ENCODE measurements around the gene CEP131. TPM values are rescaled to one million over a fixed set of nuclear protein-coding genes. Genes with fewer than 3 reads are reported as not detected.

The CEP131 gene
- total and polyA plus RNA-seq, 2 of the 4 experiments (the other 2 are of a cell fraction), result 4.8 to 9.6 TPM

- Histone ChIP-seq H2AK5ac (ENCODE audit: low read depth, low read length) (no peak overlapping the region), H4K5ac (ENCODE audit: low read depth, low read length) (no peak overlapping the region), H4K20me1 (ENCODE audit: insufficient read depth, low read length) (no peaks in the 10 kb centered on the region), H3K9ac (ENCODE audit: low read depth, low read length) (no peak overlapping the region), H3K27me3 (ENCODE audit: control insufficient read depth, insufficient read depth, low read length) (peaks cover 7% of the 10 kb centered on the region), H3K4me2 (ENCODE audit: low read depth, low read length) (no peak overlapping the region), H4K8ac (ENCODE audit: low read depth in 2 of 2, low read length in 2 of 2) (no peak overlapping the region), H3K79me1 (ENCODE audit: low read depth in 1 of 2, low read length in 2 of 2) (no peaks in the 10 kb centered on the region), H2BK20ac (ENCODE audit: low read depth, low read length) (no peak overlapping the region), H4K91ac (ENCODE audit: insufficient read depth, low read depth, low read length) (no peak overlapping the region), H3K9me1 (ENCODE audit: insufficient read depth, low read length) (peaks cover 3% of the 10 kb centered on the region; the same call in 1 of the 2 replicates), H3K9me3 (ENCODE audit: control insufficient read depth, insufficient read depth, low read length) (no peaks in the 10 kb centered on the region), H2BK15ac (ENCODE audit: low read depth, low read length) (no peak overlapping the region), H3K4me1 (ENCODE audit: control insufficient read depth, insufficient read depth, low read length) (no peaks in the 10 kb centered on the region), H2AK9ac (replicated peaks; ENCODE audit: low read depth, low read length, poor library complexity) (no peak overlapping the region), H3K27ac (ENCODE audit: insufficient read depth, low read length) (no peak overlapping the region), H3K14ac (replicated peaks; ENCODE audit: low read depth, low read length) (no peak overlapping the region), H3K4me3 (ENCODE audit: insufficient read depth, low read depth, low read length) (no peak overlapping the region), H2AFZ (replicated peaks; ENCODE audit: low read length, poor library complexity) (peak overlapping the region; percentile 94), H2BK5ac (ENCODE audit: low read depth, low read length, poor library complexity, severe bottlenecking) (no peak overlapping the region), H3K36me3 (ENCODE audit: control insufficient read depth, insufficient read depth, low read length) (no peaks in the 10 kb centered on the region), H3K18ac (ENCODE audit: low read depth, low read length) (no peak overlapping the region), H3K56ac (ENCODE audit: extremely low read depth, insufficient read depth, low read length) (no peak overlapping the region), H2BK120ac (ENCODE audit: low read depth, low read length) (no peak overlapping the region), H3K23ac (ENCODE audit: low read depth, low read length) (no peak overlapping the region), H3K4ac (ENCODE audit: low read depth, low read length) (no peak overlapping the region)
- POLR2A ChIA-PET (ENCODE audit: unreplicated experiment), result no interaction called here
- no TSS peak for BruUV-seq (replicated peaks)
- dilution Hi-C loops (cut with HindIII; ENCODE audit: low sequenced_read_pairs, unreplicated experiment), result no loop called here
- in situ Hi-C loops (cut with MboI; ENCODE audit: low sequenced_read_pairs), result no loop called here
- 62% methylated on average over 7 of the region's 11 CpGs; no CpG with 5 or more reads in 1 of the 2 experiments for WGBS, 2 experiments (ENCODE audit: extremely low coverage in 2 of 2, insufficient read length in 1 of 2)
- intact Hi-C loops (cut with micrococcal nuclease), result loop anchor here (5.0 kb wide), 1 partner anchor 79 kb away; the partner anchor contains the start of gene CEP131
- TF ChIP-seq POLR2A (IDR thresholded peaks at IDR 0.05; ENCODE audit: low read depth, low read length) (no peak), CEBPB (IDR thresholded peaks at IDR 0.05; ENCODE audit: low read depth, low read length) (no peak), ELK1 (IDR thresholded peaks at IDR 0.05; ENCODE audit: borderline replicate concordance, low read depth, low read length) (no peak), NFE2L2 (IDR thresholded peaks at IDR 0.05; ENCODE audit: low read depth, low read length) (no peak)
- DNase-seq (no peak), ATAC-seq (ENCODE audit: low read depth) (no peak)
- CTCF ChIA-PET, result interaction anchor here (1.3 to 1.4 kb wide), 2 partner anchors 10 to 342 kb away, joined by 3 to 4 read pairs; no protein-coding TSS in a partner anchor
These were observed 79.6 kb downstream of the CEP131 start for GRCh38 chr17:81143200-81143527.

Data from IMR-90 (cell line).